Adrenal gland (tissue), 12 donors: Measurements from ENCODE around the gene S100A8. TPM values are rescaled to one million over a fixed set of nuclear protein-coding genes. Genes with fewer than 3 reads are reported as not detected.

ENCODE experiments used
- DNase-seq, 7 donors: peaks; one replicate each; pipeline ENCODE4 v3.0.0-alpha.2; 2019 to 2020
- H3K27ac ChIP-seq, 5 donors: fragments of 200-600 bp; sonication (generic) in 4 of 5; 1 replicate in 3 of 5; 2 replicates in 2 of 5; pipeline versions ENCODE4 v1.5.1 to v1.8.0; 2016 to 2020; ENCODE audit warnings: mild to moderate bottlenecking in 1 of 5
- H3K27me3 ChIP-seq: fragments of 200-600 bp; 2 replicates; pipeline ENCODE4 v1.8.0; 2021
- H3K36me3 ChIP-seq, 2 donors: fragments of 200-600 bp; replicated peaks in 1 of 2; 1 replicate in 1 of 2; 2 replicates in 1 of 2; pipeline versions ENCODE4 v1.5.1 to v1.8.0; 2018 to 2022
- H3K4me1 ChIP-seq, 2 donors: fragments of 200-600 bp; replicated peaks in 1 of 2; 1 replicate in 1 of 2; 2 replicates in 1 of 2; pipeline versions ENCODE4 v1.5.1 to v1.8.0; 2018 to 2021
- H3K4me3 ChIP-seq, 4 donors: fragments of 200-600 bp; sonication (generic) in 3 of 4; one replicate each; pipeline ENCODE4 v1.5.1; 2016 to 2018
- H3K9me3 ChIP-seq, 3 donors: fragments of 200-600 bp; sonication (generic) in 1 of 3; replicated peaks in 1 of 3; 1 replicate in 2 of 3; 2 replicates in 1 of 3; pipeline versions ENCODE4 v1.5.1 to v1.8.0; 2016 to 2021
- CTCF ChIP-seq, 6 experiments: fragments of 450-650 bp in 4 of 6; fragments of 200-600 bp in 2 of 6; sonication (generic) in 1 of 6; IDR thresholded peaks; 1 replicate in 5 of 6; 2 replicates in 1 of 6; pipeline versions ENCODE4 v1.5.1 to v1.8.0; 2016 to 2021; ENCODE audit warnings: antibody characterized with exemption in 6 of 6, mild to moderate bottlenecking in 2 of 6, moderate library complexity in 1 of 6
- POLR2A ChIP-seq, 2 donors: fragments of 450-650 bp; IDR thresholded peaks; one replicate each; pipeline ENCODE4 v1.6.1; 2017; ENCODE audit warnings: antibody characterized with exemption in 2 of 2, mild to moderate bottlenecking in 2 of 2, moderate library complexity in 1 of 2
- WGBS, 4 donors: extraction: QIAGEN DNeasy Blood & Tissue Kit in 2 of 4; methylation state at CpG; one replicate each; pipeline versions ENCODE4 v1.1.5 to v1.1.7; 2013 to 2017; 5-methylcytosine and 5-hydroxymethylcytosine counted together
- intact Hi-C, 2 donors: fragments of 100-400 bp; cut with DNase I; formaldehyde crosslinking; loops; one replicate each; pipeline versions ENCODE4 v1.14.1 to v1.15.0; 2022 to 2023
- polyA plus RNA-seq, 3 donors: library from polyadenylated mRNA; stranded (reverse); fragments of 200-250 nt in 2 of 3; fragments of 350-450 nt in 1 of 3; fragmentation: Illumina TruSeq in 1 of 3; extraction: RNeasy Lipid Tissue Mini Kit (QIAGEN cat#74804) in 1 of 3; gene quantifications; one replicate each; pipeline ENCODE4 v1.2.3, GENCODE V29; 2013 to 2014
- total RNA-seq, 9 donors: library from RNA; depleted of rRNA in 4 of 9; stranded (reverse); fragments of >200 nt in 4 of 9; fragments of 120-200 nt in 1 of 9; fragmentation: NEBNext Ultra II Directional in 1 of 9; extraction: Animal tissue kit (Norgen Biotek cat#: 25700) in 1 of 9; gene quantifications; one replicate each; pipeline versions ENCODE4 v1.1.0 to v1.2.4, GENCODE V29; 2013 to 2023
- donor health status: healthy with polysubstance abuse.
- donor health status: Bipolar disorder and iron deficiency.
- donor health status: DM: yes; HTN: yes; CAD: no.
- donor health status: DM: no; HTN: no; CAD: no.
- donor health status: DM: no; HTN: no; CAD: no.
- donor health status: DM: yes; HTN: yes; CAD: no.

Gene S100A8
- total and polyA plus RNA-seq, 12 donors: 3.4 to 257 (median 58.0) TPM

DNA sequence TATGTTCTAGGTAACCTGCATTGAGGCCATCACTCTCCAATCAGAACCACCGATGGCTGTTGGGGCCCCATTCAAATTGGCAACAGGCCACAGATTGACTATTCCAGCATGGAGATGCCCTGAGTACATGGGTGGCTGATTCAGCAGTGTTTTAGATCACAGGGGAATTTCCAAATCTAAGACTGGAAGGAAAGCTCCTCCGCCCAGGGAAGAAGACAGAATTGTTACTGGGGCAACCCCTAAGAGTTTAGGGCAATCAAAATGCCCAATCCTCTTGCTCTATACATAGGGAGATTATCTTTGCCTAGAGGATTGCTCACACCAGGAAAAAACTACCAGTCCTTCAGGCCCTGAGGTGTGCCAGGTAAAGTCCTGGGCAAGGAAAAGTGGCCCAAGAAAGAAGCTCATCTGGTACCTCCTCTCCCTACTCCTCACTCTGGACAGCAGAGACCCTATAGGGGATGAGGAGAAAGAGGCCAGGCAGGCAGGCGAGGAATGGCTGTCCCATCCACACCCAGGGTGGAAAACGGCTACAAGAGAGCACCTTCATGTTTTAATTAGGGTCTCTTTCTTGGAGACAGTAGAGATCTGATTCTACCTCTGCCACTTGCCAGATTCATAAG lies 5.8 kb downstream of the S100A8 start:
- WGBS, 4 donors: 66 to 71% (median 69%) methylated on average over 4 of the region's 4 CpGs

GRCh38 chr1:153380711-153381110 lies 10.2 kb downstream of the S100A8 start:
- intact Hi-C loops: no loop called here
- WGBS, 4 donors: 88 to 94% (median 90%) methylated on average over 21 to 23 of the region's 23 CpGs
- H3K4me3 ChIP-seq: no peak overlapping the region

More for the DNA sequence above, 5.8 kb downstream of the S100A8 start:
- Histone ChIP-seq H3K27ac (no peak overlapping the region), H3K27me3 (no peaks in the 10 kb centered on the region), H3K4me3 (no peak overlapping the region), H3K9me3 (peaks cover 0 to 5% (median 0%) of the 10 kb centered on the region in 3 donors), H3K36me3 (no peaks in the 10 kb centered on the region), H3K4me1 (peaks cover 0 to 3% of the 10 kb centered on the region in 2 donors)
- DNase-seq: peak in 1 of 7 donors; percentile 11
- TF ChIP-seq POLR2A (IDR thresholded peaks at IDR 0.05): no peak
- TF ChIP-seq CTCF (IDR thresholded peaks at IDR 0.05): no peak
- intact Hi-C loops: no loop called here

DNA sequence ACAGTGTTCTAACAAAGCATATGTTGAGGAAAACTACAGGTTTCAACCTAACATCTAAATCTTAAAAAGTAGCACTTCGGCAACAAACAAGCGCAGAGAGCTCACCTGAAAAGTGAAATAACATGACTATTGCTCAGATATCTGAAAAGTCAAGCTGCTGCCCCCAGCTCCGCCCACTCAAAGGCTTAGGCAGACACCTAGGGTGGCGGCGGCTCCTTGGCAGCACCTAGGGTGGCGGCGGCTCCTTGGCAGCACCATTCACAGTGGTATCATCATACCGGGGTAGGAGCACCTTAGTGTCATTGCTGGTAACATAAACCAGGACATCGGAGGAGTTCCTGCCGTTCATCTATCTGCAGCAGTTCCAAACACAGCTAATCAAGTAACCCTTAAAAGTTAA lies 11.3 kb downstream of the S100A8 start:
- Histone ChIP-seq H3K27ac (no peak overlapping the region), H3K27me3 (no peaks in the 10 kb centered on the region), H3K4me1 (peaks cover 0 to 5% of the 10 kb centered on the region in 2 donors), H3K4me3 (no peak overlapping the region), H3K9me3 (peaks cover 0 to 5% (median 0%) of the 10 kb centered on the region in 3 donors), H3K36me3 (no peaks in the 10 kb centered on the region)
- WGBS, 4 donors: 84 to 88% (median 86%) methylated on average over 10 of the region's 10 CpGs
- no peak for TF ChIP-seq CTCF (IDR thresholded peaks at IDR 0.05)
- no peak for TF ChIP-seq POLR2A (IDR thresholded peaks at IDR 0.05)
- DNase-seq: peak in 1 of 7 donors; percentile 6
- intact Hi-C loops: no loop called here

More at GRCh38 chr1:153380711-153381110, 10.2 kb downstream of the S100A8 start:
- Histone ChIP-seq H3K36me3 (no peaks in the 10 kb centered on the region), H3K4me1 (peaks cover 1 to 2% of the 10 kb centered on the region in 2 donors), H3K27ac (no peak overlapping the region), H3K27me3 (no peaks in the 10 kb centered on the region), H3K9me3 (peaks cover 0 to 5% (median 0%) of the 10 kb centered on the region in 3 donors)
- TF ChIP-seq POLR2A (IDR thresholded peaks at IDR 0.05): no peak
- TF ChIP-seq CTCF (IDR thresholded peaks at IDR 0.05): no peak
- DNase-seq: no peak

GRCh38 chr1:153375511-153375910 lies 15.4 kb downstream of the S100A8 start, which contains the start of gene S100A12:
S100A12 (minus strand) TSS chr1:153375621; CDS start chr1:153374592, 1,029 bp downstream.
- H3K27ac ChIP-seq: no peak within 1 kb of the TSS
- TF ChIP-seq CTCF (IDR thresholded peaks at IDR 0.05): no peak
- no peak for TF ChIP-seq POLR2A (IDR thresholded peaks at IDR 0.05)
- WGBS, 4 donors: 60 to 91% (median 76%) methylated on average over 1 of the region's 1 CpG; no CpG with 5 or more reads in 1 of the 4 donors

More at GRCh38 chr1:153375511-153375910, 15.4 kb downstream of the S100A8 start, which contains the start of gene S100A12:
- H3K36me3 ChIP-seq: no peaks in the 10 kb centered on the region
- intact Hi-C loops: no loop called here
- H3K4me1 ChIP-seq: peaks cover 0 to 5% of the 10 kb centered on the region in 2 donors
- H3K4me3 ChIP-seq: no peak within 1 kb of the TSS
- H3K27me3 ChIP-seq: no peaks in the 10 kb centered on the region
- no peaks in the 10 kb centered on the region for H3K9me3 ChIP-seq
- peak in 4 of 7 donors; percentile 50 to 65 (median 62) for DNase-seq
